GM21528 (cell line): ENCODE data around the gene PITPNC1.
"Not testable (repeated sequence)": the region's sequence is repeated elsewhere in the genome, so short reads cannot be mapped to it uniquely, and the experiment has no call there.

ENCODE experiments used
- ATAC-seq: cut with Tn5 transposase; IDR thresholded peaks from one replicate; pipeline ENCODE4 v1.9.1; 2021; ENCODE audit warnings: mild to moderate bottlenecking, moderate library complexity; ENCODE audit not compliant: unreplicated experiment, low FRiP score

PITPNC1 gene

GRCh38 chr17:67479148-67479547, 102.1 kb downstream of the PITPNC1 start:
- ATAC-seq, result no peak

GRCh38 chr17:67480959-67481358, 103.9 kb downstream of the PITPNC1 start:
- ATAC-seq, result not testable (repeated sequence)

GRCh38 chr17:67481808-67482207, 104.7 kb downstream of the PITPNC1 start:
- no peak for ATAC-seq

GRCh38 chr17:67482764-67483163, 105.7 kb downstream of the PITPNC1 start:
- ATAC-seq, result no peak

GRCh38 chr17:67484261-67484660, 107.2 kb downstream of the PITPNC1 start:
- ATAC-seq, result no peak

GRCh38 chr17:67485666-67486065, 108.6 kb downstream of the PITPNC1 start:
- ATAC-seq, result no peak

- no peak for ATAC-seq
Measured at GRCh38 chr17:67487506-67487905, 110.4 kb downstream of the PITPNC1 start.

GRCh38 chr17:67488161-67488560, 111.1 kb downstream of the PITPNC1 start:
- ATAC-seq, result no peak

- ATAC-seq, result no peak
Measured at GRCh38 chr17:67488768-67489167, 111.7 kb downstream of the PITPNC1 start.

- no peak for ATAC-seq
Measured at GRCh38 chr17:67489273-67489672, 112.2 kb downstream of the PITPNC1 start.

GRCh38 chr17:67490471-67490870, 113.4 kb downstream of the PITPNC1 start:
- ATAC-seq, result no peak

- ATAC-seq, result no peak
Measured at GRCh38 chr17:67491009-67491680, 114.1 kb downstream of the PITPNC1 start.

- no peak for ATAC-seq
Measured at GRCh38 chr17:67491681-67492024, 114.6 kb downstream of the PITPNC1 start.

- ATAC-seq, result no peak
Measured at GRCh38 chr17:67492251-67492740, 115.2 kb downstream of the PITPNC1 start.

- no peak for ATAC-seq
Measured at GRCh38 chr17:67492824-67493517, 115.9 kb downstream of the PITPNC1 start.

GRCh38 chr17:67493812-67494211, 116.7 kb downstream of the PITPNC1 start:
- ATAC-seq, result no peak

GRCh38 chr17:67495534-67495933, 118.5 kb downstream of the PITPNC1 start:
- not testable (repeated sequence) for ATAC-seq

GRCh38 chr17:67496286-67496685, 119.2 kb downstream of the PITPNC1 start:
- no peak for ATAC-seq

- ATAC-seq, result no peak
Measured at GRCh38 chr17:67499685-67500084, 122.6 kb downstream of the PITPNC1 start.

GRCh38 chr17:67500261-67500660, 123.2 kb downstream of the PITPNC1 start:
- ATAC-seq, result no peak

GRCh38 chr17:67500677-67501300, 123.7 kb downstream of the PITPNC1 start:
- no peak for ATAC-seq

GRCh38 chr17:67502151-67502550, 125.1 kb downstream of the PITPNC1 start:
- no peak for ATAC-seq
